GF-D8 (cell line): Measurements from ENCODE around the gene IFITM10.

Experiments used
- DNase-seq: peaks from one replicate; lab custom pipeline; 2025; lab: John Stamatoyannopoulos, UW

The IFITM10 gene

DNA sequence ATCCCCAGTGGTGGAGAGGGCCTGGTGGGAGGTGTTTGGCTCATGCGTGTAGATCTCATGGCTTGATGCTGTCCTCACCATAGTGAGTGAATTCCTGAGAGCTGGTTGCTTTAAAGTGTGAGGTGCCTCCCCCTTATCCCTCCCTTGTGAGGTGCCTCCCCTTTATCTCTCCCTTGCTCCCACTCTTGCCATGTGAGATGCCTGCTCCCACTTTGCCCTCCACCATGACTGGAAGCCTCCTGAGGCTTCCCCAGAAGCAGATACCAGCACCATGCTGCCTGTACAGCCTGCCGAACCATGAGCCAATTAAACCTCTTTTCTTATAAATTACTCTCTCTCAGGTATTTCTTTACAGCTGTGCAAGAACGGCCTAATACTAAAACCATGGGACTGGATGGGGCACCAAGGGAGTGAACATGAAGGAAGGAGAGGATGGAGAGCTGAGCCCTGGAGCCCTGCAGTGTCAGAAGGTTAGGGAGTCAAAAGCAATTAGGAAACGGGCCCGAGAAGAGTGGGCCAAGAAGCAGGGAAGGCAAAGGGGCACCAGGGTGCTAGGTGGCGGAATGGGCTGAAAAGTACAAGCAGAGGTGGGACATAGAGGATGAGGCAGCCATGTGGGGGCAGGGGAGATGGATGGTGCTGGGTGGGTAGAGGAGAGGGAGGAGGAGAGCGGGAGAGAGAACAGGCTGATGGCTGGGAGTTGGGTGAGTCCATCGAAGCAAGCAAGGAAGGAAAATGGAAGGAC is 9.4 kb downstream of the IFITM10 start:
- no peak for DNase-seq

DNA sequence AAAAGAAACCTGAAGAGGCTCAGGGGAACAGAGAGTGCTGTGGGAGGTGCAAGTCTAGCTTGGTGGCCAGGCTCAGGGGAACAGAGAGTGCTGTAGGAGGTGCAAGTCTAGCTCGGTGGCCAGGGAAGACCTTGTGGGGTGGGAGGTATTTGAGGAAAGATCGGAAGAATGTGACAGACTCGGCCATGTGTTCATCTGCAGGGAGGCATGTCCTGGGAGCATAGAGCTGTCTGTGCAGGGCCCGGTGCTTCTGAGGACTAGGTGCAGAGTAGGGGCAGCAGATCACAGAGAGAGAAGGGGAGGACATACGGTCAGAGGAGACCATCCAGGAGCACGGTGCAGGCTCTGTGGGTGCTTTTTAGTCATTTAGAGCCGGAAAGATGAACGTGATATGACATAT is 10.8 kb downstream of the IFITM10 start:
- no peak for DNase-seq

DNA sequence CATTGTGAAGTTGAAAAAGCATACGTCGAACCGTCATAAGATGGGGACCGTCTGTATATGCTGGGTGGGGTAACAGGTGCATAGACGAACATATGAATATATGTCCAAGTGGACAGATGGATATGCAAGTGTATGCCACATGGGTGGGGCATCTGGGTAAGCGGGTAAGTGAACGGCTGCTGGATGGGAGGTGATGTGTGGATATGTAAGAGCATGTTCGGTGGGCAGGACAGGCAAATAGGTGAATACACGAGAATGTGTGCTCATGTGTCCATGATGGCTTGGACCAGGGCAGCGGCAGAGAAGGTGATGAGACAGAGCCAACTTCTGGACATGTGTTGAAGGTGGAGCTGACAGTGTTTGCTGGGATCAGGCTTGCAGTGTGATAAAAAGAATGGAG is 12.0 kb downstream of the IFITM10 start:
- DNase-seq = no peak

DNA sequence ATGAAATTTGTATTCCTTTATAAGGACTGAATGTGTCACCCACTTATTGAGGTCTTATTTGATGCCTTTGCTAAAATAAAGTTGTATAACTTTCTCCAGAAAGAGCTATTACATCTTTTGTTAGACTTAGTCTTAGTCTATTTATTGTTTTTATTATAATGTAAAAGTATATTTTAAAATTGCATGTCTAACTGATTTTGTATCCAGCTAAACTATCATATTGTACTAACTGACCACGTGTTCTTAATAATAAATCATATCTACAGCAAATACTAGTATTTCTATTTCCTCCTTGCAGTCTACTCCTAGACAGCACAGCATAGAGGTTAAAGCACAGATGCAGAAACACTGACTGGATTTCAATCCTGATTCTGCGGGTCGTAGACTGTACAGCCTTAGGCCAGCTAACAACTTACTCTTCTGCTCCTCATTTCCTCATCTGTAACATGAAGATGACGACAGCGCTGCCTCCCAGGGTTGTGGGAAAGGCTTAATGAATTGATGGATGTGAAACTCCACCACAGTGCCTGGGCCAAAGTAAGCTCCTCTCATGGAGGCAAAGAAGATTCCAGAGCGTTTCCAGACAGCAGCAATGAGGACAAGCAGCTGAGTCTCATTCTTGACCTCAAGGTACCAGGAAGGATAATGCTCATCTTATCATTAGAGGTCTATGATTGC is 13.2 kb downstream of the IFITM10 start:
- no peak for DNase-seq

DNA sequence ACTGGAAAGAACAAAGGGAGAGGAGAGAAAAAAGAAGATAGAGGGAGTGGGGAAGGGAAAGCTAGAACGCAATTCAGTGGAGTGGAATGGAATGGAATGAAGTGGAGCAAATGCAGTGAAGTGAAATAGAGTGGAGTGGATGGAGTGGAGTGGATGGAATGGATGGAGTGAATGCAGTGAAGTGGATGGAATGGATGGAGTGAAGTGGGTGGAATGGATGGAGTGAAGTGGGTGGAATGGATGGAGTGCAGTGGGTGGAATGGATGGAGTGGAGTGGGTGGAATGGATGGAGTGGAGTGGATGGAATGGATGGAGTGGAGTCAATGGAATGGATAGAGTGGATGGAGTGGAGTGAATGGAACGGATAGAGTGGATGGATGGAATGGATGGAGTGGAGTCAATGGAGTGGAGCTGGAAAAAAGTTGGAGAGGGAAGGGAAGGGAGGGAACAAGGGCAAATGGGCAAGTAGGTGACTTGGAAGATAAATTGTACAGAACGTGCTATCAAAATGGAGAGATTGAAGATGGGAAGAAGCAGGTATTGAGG is 13.9 kb downstream of the IFITM10 start:
- DNase-seq = no peak

DNA sequence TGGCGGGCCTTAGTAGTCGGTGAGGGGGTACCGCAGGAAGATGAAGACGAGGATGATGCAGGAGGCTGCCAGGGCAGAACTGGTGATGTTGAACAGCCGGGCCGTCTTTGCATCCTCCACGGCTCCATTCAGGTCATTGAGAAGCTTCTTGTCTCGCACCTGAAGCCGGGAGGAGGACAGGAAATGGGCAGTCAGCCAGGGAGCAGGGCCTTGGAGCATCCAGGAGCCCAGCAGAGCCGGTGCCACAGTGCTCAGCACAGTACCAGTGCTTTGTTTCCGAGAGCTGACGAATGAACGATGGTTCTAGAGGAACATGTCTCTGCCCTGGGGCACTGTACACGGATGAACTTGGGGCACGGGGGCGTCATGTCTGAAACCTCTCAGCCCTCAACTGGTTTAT is 15.1 kb downstream of the IFITM10 start:
- no peak for DNase-seq

DNA sequence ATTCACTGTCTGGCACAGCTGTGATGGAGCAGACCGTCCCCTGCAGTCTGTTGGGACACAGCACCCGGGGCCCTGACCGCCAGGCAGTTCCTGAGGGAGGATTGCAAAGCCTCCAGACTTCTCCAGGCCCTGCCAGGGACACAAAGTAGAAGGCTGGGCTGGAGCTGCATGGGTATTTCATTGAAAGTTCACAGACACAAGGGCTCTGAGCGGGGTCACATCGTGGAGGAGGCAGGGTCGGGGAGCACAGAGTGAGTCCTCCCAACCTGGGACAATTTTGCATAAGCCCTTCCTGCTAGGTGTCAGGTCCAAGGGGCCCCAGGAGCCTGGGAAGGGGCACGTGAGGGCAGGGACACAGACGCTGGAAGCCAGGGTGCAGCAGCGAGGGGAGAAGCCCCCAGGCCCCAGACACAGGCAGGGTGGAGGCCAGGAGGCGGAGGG is 15.7 kb downstream of the IFITM10 start:
- no peak for DNase-seq

DNA sequence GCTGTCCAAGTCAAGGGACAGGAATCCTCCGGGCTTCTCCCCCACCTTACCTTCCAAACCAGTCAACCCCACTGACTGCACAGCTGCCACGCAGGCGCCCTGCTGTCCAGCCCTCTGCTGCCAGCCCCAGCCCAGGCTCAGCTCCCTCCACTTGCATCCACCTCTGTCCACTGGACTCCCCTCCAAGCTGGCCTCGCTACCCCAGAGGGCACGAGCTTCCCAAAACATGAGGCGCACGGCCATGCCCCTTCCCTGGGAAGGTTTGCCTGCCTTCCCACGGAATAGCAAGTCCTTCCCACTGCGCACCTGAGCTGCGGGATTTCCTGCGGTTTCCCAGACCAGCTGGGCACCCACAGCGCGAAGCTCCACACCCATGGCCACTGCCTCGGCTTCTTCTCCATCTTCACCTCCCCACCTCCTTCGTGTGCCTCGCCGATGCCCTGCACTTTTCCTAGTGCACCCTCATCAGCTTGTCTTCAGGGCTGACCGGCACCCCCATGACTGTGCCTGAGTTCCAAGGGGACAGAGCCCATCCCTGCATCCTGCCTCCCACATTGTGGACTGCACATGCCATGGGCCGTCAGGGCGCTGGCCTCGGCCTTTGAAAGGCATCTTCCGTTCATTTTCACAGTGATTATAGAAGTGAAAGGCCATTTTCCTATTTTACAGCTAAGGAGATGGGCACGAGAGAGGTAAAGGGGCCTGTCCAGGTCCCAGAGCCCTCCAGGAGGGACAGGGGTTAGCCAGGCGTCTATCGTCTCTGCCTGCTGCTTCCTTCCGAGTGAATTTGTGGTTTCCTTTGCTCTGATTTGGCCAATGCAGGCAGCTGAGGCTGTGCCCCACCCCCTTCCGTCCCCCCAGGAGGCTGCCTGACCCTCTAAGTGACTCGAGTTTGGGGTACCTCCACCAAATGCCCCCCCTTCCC is 16.4 kb downstream of the IFITM10 start:
- DNase-seq = no peak

DNA sequence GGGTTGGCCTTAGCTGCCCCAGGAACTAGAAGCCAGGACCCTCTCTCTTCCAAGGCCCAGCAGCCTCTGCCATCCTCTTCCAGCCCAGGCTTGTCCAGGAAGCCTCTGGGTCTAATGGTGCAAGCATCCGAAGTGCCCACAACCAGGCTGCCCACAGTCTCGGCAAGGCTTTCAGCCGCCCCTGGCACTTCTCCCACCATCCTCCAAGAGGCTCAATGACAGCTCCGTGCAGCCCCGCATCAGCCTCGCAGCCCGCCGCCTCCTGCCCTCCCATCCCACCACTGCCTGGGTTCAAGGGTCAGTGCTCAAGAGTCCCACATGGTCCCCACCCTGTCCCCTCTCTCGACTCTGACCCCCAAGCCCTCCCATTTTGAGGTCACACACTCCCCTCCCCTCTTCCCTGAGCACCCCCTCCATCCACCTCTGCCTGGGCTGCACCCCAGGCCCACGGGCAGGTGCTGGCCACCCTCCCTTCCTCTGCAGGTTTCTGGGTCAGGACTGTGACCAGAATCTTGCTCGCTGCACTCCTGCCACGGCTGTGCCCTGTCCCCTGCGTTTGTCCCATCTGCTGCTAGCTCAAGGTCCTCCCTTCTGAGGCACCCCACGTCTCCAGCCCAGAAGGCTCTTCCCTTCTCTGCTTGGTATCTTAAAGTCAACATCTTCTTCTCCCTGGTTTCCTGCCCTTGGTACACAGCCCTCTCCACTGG is 17.2 kb downstream of the IFITM10 start:
- no peak for DNase-seq

DNA sequence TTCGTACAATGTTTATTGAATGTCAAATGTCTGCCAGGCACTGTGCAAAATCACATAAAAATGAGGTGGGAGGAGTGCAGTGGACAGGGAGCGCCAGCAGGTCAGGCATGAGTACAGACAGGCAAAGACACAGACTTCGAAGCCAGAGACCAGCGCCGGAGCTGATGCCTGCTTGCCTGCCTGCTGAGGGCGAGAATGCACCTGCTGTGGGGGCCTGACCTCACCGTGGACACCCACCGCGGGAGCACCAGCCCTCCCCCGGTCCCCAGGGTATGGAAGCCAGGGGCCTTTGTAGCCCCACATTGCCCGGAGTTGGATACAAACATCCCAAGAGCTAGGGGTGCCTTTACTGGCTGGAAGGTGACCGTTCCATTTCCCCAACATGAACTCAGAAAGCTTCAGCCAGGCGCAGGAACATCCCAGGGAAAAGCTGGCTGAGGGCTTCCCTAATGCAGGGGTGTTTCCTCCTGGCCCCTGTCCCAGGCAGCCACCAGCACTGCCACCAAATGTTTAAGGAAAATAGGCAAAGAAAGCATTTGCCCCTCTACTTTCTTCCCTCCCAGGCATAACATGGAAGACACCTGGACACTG is 17.9 kb downstream of the IFITM10 start:
- no peak for DNase-seq

DNA sequence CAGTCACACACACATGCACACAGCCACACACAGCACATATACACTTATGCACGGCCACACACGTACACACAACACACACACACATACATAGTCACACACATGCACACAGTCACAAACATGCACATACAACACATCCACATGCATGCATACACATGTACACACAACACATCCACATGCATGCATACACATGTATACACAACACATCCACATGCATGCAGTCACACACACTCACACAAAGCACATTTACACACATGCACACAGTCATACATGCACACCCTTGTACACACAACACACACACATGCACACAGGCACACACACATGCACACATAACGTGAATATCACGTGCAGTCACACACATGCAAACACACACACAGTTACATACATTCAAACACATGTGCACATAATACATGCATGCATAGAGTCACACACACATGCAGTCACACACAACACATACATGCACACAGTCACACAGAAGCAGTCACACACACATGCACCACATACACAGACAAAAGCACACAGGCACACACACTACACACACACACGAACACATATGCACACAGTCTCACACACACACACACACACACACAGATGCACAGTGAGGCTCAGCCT is 18.8 kb downstream of the IFITM10 start:
- DNase-seq = no peak

DNA sequence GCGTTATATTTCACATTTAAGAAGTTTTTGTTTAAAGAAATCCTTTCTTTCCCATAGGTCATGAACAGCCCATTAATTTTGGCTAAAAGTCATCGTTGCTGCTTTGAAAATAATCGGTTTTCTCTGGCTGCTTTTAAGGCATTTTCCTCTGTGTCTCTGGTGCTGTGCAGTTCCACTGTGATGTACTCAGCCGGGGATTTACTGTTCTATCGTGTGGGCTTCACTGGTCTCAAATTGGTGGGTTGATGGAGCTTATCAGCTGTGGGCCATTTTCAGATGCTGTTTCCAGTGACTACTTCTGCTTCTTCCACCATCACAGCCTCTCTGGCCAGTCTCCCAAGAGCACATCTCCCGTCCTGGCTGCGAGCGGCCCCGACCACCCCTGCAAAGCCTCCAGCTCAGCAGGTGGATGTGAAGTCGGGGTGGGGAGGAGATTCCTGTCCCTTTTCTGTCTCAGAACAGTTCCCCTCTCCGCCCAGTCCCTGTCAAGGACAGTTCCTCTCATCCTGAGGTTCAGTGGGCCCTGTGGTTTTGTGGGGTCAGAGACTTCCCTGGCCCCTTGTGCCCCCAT is 20.3 kb downstream of the IFITM10 start:
- DNase-seq = no peak

DNA sequence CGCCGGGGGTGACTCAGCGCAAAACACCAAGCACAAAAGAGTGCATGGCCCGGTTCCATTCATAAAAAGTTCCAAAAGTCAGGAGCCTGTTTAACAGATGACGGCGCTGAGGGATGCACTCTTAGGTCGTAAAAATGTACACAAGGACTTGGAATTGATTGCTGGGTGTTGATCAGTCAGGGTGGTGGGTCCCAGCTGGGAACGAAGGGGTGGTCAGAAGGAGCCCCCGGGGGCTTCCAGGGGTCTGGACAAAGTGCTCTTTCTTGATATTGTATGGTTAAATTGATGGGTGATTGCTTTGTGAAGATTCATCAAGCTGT is 20.7 kb downstream of the IFITM10 start:
- no peak for DNase-seq

DNA sequence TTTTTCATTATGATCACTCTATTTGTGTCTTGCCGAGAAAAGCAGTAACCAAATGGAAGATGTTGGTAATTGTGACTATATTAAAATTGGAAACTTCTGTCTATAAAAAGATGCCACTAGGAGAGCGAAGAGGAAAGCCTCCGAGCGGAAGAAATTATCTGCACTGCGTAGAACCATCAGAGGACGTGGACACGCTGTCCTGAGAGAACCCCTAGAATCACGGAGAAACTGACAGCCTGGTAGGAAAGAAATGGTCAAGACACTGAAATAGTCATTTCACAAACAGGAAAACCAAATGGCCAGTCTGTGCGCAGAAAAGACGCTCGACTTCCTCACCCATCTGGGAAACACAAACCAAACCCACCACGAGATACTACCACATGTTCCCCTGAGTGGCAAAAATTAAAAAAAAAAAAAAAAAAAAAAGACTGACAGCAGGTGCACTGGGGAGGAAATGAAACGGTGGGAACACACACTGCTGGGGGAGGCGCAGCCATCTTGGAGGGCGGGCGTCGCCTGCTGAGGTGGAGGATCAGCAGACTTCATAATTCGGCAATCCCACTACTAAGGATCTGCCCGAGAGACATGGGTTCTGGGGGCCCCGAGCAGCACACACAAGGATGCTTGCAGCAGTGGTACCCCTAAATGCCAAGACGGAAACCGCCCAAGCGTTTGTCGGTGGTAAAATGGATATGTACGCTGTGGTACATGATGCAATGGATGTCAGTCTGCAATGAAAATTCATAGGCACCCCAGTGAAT is 21.3 kb downstream of the IFITM10 start:
- no peak for DNase-seq

DNA sequence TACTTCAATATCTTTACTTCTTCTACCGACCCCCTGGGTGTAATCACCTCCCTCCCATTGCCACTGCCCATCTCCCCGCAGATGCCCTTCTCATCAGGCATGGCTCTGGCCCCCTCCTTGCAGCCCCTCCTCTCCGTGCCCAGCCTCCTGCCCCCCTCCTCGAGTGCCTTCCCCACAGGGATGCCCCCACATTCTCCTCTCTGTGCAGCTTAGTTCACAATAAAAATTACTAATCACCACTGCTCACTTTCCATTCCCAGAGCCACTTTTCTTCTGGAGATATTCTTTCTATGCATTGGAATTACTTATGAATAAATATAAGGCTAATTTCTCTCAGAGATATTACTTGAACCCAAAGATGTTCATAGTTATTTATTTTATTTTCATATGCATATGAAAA is 22.1 kb downstream of the IFITM10 start:
- no peak for DNase-seq

DNA sequence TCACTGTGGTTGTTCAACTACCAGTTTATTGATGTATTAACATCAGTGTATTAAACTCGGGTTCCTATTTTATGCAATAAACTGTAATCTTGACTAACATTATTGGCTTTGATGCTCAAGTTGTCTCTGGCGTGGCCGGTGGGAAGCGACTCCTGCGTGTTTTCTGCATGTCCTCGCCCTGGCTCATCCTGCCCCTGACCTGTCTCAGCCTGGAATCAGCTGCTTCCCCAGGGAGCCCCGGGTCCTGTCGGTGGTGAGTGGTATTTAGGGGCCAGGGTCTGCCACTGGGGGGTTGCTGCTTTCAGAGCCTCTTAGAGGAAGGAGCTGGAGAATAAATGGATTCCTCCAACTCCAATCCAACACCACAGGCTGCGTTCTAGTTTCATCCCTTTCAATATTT is 22.5 kb downstream of the IFITM10 start:
- no peak for DNase-seq

DNA sequence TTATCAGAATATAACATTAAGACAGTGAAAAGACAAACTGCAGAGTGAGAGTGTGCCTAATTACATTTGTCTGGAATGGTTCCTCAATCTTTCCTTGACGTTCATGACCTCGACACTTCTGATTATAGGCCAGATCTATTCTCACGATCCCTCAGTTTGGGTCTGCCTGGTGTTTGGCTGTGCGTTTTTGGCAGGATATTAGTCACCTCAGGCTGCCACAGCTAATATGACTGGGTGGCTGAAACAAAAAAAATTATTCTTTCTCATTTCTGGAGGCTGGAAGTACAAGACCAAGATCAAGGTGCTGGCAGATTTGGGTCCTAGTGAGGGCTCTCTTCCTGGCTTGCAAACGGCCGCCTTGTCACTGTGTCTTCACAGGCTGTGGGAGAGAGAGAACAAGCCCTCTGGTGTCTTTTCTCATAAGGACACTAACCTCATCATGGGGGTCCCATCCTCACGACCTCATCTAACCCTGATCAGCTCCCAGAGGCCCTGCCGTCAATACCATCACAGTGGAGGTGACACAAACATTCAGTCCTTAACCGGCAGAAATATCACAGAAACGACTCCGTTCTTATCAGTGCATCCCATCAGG is 23.2 kb downstream of the IFITM10 start:
- DNase-seq = no peak

DNA sequence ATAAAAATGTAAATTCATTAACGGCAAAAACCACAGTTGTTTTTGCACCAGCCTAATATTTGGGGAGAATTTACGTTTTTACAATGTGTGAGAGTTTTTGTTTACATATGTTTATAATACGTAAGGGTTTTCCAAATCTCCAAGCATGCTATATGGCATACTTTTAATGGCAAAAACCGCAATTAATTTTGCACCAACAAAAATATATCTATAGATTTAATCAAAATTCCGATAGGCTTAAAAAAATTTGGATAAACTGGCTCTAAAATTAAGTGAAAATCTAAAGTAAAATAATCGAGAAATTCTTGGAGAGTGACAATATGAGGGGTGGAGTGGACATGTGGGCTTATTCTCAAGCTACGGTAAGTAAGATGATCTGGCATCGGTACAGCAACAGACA is 30.6 kb downstream of the IFITM10 start:
- DNase-seq = no peak

DNA sequence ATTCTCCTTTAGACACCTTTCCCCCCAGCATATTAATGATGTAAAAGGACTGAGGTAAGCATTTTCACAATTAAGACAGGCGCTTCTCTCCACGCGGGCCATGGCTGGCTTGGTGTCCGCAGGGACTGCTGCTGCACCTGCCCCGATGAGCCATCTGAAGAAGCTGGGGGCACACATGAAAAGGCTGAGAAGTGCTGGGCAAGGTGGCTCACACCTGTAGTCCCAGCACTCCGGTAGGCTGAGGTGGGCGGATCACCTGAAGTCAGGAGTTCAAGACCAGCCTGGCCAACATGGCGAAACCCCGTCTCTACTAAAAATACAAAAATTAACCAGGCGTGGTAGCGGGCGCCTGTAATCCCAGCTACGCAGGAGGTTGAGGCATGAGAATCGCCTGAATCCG is 32.1 kb downstream of the IFITM10 start:
- no peak for DNase-seq

DNA sequence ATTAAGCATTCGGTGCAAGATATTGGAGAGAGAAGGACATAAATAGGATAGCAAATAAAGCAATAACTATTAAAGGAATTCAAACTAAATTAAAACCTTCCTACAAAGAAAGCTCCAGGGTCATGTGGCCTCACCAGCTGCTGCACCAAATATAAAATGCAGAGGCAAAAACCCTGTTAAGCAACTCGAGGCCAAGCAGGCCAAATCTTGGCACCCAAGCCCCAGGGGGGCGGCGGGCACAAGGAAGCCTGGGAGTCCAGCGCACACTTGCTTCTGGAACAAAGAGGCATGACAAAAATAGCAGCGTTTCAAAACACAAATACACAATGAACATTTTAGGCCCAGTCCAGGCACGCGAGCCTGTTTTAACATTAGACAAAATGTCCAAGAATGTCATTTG is 32.6 kb downstream of the IFITM10 start:
- no peak for DNase-seq
